ENCODE data around the gene PIP5K1C. TPM values are rescaled to one million over a fixed set of nuclear protein-coding genes. Genes with fewer than 3 reads are reported as not detected.

PIP5K1C gene
- total RNA-seq, 1 experiment from 2014 or later = 18.9 TPM

DNA sequence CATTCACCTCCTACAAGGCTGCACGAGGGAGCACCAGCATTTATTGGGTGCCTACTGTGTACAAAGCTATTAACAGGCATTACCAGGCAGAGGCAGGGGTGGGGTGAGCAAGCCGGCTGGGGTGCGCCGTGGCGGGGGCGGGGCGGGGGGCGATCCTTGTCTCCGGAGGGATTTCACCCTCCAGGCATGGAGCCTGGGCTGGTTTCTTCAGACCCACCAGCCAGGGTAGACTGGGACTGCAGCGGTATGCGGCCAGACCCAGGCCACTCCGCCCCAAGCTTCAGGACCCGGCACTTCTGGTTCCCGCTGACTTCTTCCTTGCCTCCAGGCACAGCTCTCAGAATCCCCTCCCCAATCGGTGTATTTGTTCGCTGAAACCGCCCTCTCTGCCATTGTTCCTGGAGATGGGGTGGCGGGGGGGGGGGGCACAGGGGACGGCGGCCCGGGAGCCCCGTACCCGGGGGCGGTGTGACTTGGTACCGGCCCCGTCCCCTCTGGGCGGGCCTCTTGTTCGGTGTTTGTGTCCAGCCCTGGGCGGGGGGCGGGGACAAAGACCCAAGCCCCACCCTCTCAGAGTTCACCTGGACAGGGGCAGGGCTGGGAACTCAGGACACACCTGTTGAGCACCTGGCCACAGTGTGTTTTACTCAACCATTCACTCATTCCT lies 22.3 kb upstream of the PIP5K1C start:
- peak; percentile 58 for DNase-seq (ENCODE audit: low spot score)

- DNase-seq (ENCODE audit: low spot score) = no peak
Observed at GRCh38 chr19:3721887-3722442, 21.7 kb upstream of the PIP5K1C start.

- peak; percentile 92 for DNase-seq (ENCODE audit: low spot score)
Observed at GRCh38 chr19:3721131-3721886, 21.0 kb upstream of the PIP5K1C start.

GRCh38 chr19:3720349-3720917 lies 20.2 kb upstream of the PIP5K1C start:
- peak; percentile 88 for DNase-seq (ENCODE audit: low spot score)

DNA sequence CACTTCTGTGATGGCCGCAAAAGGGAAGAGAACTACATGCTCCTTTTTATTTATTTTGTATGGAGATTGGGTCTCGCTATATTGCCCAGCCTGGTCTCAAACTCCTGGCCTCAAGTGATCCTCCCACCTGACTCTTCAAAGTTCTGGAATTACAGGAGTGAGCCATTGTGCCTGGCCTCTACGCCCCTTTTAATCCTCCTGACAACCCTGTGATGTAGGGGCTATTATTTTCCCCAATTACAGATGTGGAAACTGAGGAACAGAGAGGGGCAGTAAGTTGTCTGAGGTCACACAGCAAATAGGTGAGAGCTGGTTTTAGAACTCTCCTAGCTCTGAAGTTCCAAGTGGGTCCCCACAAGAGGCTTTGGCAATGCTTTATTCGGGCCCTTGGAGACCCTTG lies 19.6 kb upstream of the PIP5K1C start:
- DNase-seq (ENCODE audit: low spot score) = no peak

DNA sequence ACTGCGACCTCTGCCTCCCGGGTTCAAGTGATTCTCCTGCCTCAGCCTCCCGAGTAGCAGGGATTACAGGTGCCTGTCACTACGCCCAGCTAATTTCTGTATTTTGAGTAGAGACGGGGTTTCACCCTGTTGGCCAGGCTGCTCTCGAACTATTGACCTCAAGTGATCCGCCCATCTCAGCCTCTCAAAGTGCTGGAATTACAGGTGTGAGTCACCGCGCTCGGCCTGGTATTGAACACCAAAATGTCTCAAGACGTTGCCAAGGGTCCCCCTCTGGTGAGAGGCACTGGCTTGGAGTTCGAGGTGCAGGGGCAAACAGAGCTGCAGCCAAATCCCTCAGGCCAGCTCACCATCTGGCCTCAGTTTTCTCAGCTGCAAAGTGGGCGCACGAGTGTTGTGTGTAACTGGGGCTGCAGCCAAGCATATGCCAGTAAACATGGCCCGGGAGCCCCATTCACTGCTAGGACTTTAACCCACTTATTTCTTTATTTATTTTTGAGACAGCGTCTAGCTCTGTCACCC lies 15.9 kb upstream of the PIP5K1C start:
- no peak for DNase-seq (ENCODE audit: low spot score)

GRCh38 chr19:3712663-3713611 lies 12.7 kb upstream of the PIP5K1C start:
- DNase-seq (ENCODE audit: low spot score) = peak; percentile 50

GRCh38 chr19:3710265-3710812 lies 10.1 kb upstream of the PIP5K1C start:
- DNase-seq (ENCODE audit: low spot score) = peak; percentile 96

DNA sequence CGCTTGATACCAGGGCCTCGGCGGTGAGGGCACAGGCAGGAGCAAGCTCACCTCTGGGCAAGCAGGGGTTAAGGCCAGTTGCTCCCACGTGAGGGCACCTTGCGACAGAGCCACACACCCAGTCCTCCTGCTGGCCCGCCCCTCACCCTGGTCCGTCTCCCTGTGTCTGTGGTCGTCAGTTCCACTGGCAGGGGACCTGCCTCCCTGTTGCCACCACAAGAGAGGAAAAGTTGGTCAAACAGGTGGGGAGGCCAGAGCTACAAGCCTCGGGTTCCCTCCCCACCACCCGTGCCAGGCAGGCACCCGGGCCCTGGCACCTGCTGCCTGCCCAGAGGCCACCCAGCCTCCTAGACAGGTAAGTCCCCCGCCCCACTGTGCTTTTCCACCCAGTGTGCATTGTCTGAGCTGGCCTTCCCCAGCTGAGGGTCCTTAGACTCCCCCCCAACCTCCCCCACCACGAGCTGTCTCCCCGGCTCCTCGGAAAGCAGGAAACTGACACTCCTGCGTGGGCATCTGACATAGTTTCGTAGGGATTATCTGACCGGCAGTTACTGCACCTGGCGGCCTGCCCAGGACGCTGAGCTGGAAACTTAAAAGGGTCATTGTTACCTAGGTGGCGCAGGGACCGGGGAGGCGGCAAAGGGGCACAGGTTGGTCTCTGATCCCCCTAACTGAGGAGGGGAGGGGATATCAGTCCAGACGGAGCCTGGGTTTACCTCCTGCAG lies 8.1 kb upstream of the PIP5K1C start, which contains the start of gene TJP3:
Gene TJP3 (plus strand): TSS at position 178 of the 725 bp plus-strand sequence. CDS start 20,049 bp downstream, outside the sequence.
- DNase-seq (ENCODE audit: low spot score) = peak; percentile 87

DNA sequence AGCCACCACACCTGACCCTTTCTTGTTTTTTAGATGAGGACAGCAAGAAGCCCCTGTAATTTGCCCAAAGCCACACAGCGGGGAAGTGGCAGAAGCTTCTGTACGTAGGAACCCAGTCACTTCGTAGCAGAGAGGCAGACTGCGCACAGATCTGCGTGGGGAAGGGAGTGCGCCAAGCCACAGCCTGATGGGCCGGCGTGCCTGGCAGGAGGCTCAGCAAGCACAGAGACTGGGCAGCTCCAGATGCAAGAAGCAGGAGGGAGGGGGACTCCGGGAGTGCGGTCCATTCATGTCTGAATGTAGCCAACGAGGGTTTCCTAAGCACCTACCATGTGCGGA lies 7.6 kb upstream of the PIP5K1C start:
- no peak for DNase-seq (ENCODE audit: low spot score)

GRCh38 chr19:3701200-3701599 lies 932 bp upstream of the PIP5K1C start:
- DNase-seq (ENCODE audit: low spot score) = no peak

GRCh38 chr19:3699741-3700241 lies 477 bp downstream of the PIP5K1C start:
- no peak for DNase-seq (ENCODE audit: low spot score)

GRCh38 chr19:3698974-3699740 lies 1.1 kb downstream of the PIP5K1C start:
- no peak for DNase-seq (ENCODE audit: low spot score)

- no peak for DNase-seq (ENCODE audit: low spot score)
Observed at GRCh38 chr19:3698386-3698950, 1.8 kb downstream of the PIP5K1C start.

DNA sequence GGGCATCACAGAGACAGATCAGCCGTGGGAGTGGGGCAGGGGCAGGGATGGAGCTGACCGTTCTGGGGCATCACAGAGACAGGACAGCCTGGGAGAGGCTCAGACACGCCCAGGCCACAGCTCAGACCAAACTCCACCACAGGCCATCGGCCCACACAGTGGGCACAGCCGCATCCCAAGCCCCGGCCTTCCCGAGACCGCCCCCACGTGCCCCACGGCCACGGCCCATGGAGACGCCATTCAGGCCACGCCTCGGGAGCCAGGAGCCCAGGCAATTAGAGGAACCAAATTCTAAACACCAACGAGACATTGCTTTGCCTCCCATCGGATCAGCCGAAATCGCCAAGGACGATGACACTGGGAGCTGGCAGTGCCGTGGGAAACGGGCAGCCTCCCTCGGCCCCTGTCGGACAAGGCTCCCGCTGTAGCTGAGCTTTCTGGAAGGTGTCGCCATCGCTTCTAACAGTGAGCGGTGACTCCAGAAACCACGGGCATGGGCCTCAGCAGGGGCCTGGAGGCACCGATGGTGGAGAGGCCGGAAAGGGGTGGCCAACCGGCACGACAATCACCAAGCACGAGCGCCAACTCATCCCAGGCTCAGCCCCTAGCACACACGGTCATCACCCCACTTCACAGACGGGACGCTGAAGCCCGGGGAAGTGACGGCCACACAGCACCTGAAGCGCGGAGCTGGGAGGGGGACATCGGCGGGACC lies 2.4 kb downstream of the PIP5K1C start:
- DNase-seq (ENCODE audit: low spot score) = no peak

DNA sequence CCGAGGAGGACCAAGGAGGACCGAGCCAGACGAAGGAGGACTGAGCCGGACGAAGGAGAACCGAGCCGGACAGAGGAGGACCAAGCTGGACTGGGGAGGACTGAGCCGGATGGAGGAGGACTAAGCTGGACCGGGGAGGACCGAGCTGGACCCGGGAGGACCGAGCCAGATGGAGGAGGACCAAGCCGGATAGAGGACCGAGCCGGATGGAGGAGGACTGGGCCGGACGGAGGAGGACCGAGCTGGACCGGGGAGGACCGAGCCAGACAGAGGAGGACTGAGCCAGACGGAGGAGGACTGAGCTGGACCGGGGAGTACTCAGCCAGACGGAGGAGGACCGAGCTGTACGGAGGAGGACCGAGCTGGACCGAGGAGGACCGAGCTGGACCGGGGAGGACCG lies 3.2 kb downstream of the PIP5K1C start:
- no peak for DNase-seq (ENCODE audit: low spot score)

DNA sequence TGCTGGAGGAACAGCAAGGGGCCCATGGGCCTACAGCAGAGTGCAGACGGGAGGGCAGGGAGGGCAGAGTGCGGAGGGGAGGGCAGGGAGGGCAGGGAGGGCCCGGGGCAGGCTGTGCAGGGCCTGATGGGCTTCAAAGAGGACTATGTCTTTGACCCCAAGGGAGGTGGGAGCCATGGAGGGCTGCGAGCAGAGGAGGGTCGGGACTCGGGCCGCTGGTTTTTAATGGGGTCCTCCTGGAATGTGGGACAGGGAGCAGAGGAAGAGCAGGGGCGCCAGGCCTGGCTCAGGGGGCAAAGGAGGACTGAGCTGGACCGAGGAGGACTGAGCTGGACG lies 3.6 kb downstream of the PIP5K1C start:
- DNase-seq (ENCODE audit: low spot score) = no peak

- no peak for DNase-seq (ENCODE audit: low spot score)
Observed at GRCh38 chr19:3695986-3696659, 4.1 kb downstream of the PIP5K1C start.

All from HT-29 (cell line).